GM19193 (cell line): ENCODE measurements around the gene TRMT6.

Source experiments
- POLR2A ChIP-seq: IDR thresholded peaks from 4 replicates; pipeline ENCODE4 v1.6.1; 2011; ENCODE audit not compliant: insufficient read depth, insufficient read length; ENCODE audit errors: extremely low read depth

Gene TRMT6

GRCh38 chr20:5928836-5929715 lies 21.3 kb downstream of the TRMT6 start:
- no peak for TF ChIP-seq POLR2A

GRCh38 chr20:5927749-5928462 lies 22.4 kb downstream of the TRMT6 start:
- TF ChIP-seq POLR2A, result no peak

- no peak for TF ChIP-seq POLR2A
These were observed 24.8 kb downstream of the TRMT6 start for GRCh38 chr20:5925551-5925950.

GRCh38 chr20:5923493-5923892 lies 26.8 kb downstream of the TRMT6 start:
- no peak for TF ChIP-seq POLR2A

DNA sequence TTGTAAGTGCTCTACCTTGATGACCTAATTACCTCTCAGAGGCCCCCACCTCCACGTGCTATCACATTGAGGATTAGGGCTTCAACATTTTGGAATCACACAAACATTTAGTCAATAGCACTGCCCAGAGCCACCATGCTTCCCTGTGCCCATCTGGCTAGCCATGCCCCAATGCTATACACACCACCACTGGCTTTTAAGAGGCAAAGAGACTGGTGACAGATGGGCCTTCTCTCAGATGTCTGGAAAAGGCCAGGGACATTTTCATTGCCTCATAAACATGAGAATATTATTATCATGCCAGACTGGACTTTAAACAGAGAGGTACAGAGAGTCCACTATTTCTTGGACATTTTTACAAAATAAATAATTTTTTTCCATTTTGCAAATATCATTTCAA lies 29.8 kb downstream of the TRMT6 start:
- no peak for TF ChIP-seq POLR2A

DNA sequence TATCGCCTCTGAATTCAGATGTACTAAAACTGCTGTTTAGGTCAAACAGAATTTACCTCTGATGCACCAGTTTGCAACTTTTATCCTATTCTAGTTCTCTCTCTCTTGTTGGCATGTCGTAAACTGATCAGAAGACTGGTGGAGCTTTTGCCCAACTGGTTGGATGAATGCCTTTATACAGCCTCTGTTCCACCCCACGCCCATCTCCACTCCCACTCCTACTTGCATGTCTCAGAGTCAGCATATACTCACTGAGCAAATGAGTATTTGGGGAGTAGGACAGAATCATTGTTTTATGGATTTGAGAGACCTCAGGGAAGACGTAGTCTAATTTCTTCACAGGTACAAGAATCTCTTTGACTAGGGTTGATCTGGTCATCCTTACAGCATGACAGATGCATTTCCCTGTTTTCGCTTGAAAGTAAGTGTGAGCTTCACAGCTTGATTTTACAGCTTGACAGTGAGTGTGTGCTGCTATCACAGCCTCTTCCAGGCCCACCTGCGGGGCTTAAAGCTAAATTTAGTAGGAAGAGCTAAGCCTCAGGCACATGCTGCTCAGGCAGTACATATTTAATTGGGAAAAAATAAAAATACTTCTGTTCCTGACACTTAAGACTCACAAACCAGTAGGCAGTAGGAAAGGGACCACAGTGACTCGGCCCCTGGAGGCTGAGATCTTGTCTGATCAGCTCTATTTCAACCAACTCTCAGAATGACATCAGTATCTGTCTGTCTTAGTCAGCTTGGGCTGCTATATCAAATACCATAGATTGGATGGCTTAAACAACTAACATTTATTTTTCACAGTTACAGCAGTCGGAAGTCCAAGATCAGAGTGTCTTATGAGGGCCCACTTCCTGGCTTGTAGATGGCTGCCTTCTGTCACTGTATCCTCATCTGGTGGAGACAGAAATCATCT lies 30.4 kb downstream of the TRMT6 start:
- no peak for TF ChIP-seq POLR2A

DNA sequence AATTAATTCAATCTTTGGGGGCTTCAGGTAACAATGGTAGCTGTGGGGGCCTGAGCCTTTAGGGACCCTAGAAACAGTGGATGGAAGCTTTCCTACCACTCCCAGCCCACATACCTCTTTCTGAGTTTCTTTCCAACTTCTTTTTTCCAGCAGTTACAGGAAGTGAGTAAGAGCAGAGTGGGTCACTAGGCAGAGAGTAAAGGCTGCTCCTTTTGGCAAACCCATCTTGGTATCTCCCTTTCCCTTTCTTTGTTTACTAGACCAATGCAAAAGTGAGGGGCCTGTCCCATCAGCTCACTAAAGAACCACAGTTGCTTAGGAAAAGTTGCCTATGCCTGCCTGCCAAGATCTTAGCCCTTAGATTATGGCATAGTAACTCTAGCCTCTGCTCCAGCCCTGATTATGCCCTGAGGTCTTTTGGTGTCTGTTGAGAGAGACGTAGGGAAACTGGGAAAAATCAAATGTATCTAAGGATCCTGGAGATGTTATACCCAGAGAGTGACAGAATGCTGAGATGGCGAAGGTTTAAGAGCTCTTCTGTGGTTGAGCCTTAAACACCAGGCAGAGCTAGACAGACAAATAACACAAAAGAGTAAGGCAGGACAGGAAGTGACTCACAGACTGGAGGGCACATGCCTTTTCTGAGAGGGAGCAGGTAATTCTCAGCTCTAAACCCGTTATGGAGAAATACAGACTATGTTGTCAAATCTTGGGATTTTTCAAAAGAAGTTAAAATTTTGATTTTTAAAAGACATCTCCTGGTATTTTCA lies 31.3 kb downstream of the TRMT6 start:
- no peak for TF ChIP-seq POLR2A

DNA sequence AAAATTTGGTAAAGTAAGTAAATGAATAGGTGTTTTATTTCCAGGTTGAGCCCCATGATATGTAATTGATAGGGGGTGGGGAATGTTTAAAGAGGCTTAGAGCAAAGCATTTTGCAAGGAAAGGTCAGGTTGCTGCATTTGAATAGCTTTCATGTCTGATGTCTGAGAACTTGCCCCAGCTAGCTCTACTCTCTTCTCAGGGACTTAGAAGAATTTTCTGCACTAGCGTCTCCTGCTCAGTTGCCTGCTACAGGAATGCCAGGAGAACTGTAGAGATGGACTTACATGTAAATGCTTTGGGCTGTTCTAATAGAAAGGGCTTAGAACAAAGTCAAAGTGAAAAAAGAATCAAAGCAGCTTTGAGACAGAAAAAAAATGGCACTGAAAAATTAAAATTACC lies 35.5 kb downstream of the TRMT6 start:
- TF ChIP-seq POLR2A, result no peak

DNA sequence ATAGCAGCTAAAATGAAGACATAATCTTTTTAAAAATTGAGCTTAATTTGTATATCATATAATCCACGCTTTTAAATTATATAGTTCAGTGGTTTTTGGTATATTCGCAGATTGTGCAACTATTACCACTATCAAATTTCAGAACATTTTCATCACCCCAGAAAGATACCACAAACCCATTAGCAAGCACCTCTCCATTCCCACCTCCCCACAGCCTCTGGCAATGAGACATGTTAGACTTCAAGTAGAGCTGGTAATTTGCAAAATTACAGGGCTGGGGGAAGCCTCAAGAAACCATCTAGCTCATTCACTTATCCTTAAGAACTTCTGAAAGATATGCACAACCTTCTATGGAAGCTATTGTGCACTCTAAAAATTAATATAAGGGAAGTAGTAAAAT lies 37.2 kb downstream of the TRMT6 start:
- TF ChIP-seq POLR2A, result no peak

- TF ChIP-seq POLR2A, result no peak
These were observed 40.1 kb downstream of the TRMT6 start for GRCh38 chr20:5910186-5910585.

GRCh38 chr20:5908981-5909380 lies 41.4 kb downstream of the TRMT6 start:
- no peak for TF ChIP-seq POLR2A

DNA sequence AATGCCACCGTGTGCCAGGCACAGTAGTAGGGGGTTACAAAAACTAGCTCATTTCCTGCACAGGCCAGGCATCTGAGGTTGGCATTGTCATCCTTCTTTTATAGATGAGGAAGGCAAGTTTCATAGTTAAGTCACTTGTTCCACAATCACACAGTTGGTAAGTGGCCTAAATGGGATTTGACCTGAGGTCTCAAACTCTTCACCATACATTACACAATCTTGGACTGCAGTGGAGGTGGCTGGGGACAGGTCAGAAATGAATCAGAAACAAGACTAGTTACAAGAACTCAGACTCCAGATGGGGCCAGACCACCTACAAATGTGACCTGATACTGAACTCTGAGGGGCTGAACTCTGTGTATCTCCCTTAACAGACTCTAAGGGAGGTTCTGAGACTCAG lies 49.4 kb downstream of the TRMT6 start:
- TF ChIP-seq POLR2A, result no peak

- TF ChIP-seq POLR2A, result no peak
These were observed 50.9 kb downstream of the TRMT6 start for GRCh38 chr20:5899444-5899843.

- TF ChIP-seq POLR2A, result no peak
These were observed 54.7 kb downstream of the TRMT6 start for GRCh38 chr20:5895626-5896025.

DNA sequence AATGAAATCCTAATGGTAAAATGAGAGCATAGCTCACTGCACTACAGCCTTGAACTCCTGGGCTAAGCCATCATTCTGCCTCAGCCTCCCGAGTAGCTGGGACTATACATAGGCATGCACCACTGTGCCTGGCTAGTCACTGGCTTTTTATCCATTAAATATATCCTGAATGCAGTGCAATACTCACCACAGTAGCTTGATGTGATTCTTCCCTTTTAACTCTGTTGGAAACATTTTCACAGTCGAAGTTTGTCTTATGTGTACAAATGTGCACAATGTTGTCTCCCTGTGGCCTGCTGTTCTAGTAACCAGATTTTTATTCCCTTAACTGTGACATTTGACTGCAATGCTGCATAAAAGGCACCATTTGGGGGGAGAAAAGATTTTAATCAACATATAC lies 56.7 kb downstream of the TRMT6 start:
- no peak for TF ChIP-seq POLR2A

DNA sequence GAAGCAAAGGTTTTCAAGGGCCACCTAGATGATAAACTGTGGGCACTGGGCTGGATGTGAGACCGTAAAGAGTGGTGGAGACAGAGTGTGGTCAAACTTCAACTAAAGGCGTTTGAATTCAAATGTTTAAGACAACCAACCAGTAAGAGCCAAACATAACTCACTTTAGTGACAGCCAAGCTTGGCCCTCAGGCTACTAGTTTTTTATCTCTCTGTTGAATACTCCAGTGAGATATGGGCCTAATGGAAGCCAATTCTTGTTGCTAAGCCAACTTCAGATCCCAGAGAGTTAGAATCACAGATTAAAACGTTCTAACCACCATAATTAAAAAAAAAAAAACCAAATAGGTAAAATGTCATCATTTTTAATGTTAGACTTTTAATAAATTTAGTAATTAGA lies 57.3 kb downstream of the TRMT6 start:
- TF ChIP-seq POLR2A, result no peak
